NCI-H345 treated with DMSO at 0.1 percent for 48 hours (cell line): ENCODE data around the gene HCN2.
A peak's percentile ranks its signal among the peaks of the same experiment; 100 is the strongest.
"Not testable (repeated sequence)": the region's sequence is repeated elsewhere in the genome, so short reads cannot be mapped to it uniquely, and the experiment has no call there.

ENCODE experiments used
- DNase-seq: peaks from one replicate; lab custom pipeline; 2025; ENCODE audit not compliant: unreplicated experiment; lab: John Stamatoyannopoulos, UW

HCN2 gene

DNA sequence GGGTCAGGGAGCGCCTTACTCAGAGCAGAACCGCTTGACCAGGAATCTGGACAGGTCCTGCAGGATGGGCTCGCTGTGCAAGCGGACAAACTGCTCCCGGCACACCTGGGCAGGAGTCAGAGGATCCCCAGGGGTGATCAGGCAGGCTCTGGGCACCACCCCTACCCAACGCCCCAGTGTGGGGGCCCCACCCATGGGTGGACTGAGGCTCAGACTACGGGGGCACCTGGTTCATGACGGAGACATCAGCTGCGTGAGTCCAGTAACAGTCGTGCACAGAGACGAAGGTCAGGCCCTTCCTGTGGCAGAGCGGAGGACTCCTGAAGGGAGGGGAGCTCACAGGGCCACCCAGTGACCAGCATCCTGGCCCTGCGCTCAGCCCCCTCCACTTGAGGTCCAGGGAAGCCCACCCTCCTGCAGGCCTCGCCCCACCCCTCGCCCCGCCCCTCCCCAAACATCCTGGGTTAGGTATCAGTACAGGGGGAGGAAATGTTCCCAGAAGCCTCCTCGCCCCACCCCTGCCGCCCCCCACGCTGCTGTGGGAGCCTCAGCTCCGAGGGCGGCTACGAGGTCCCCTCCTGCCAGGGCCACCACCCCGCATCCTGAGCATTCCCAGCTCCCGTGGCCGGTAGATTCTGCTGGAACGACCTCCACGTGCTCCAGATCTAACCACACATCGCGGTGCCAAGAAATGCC is 28.0 kb downstream of the HCN2 start:
- DNase-seq, result no peak

DNA sequence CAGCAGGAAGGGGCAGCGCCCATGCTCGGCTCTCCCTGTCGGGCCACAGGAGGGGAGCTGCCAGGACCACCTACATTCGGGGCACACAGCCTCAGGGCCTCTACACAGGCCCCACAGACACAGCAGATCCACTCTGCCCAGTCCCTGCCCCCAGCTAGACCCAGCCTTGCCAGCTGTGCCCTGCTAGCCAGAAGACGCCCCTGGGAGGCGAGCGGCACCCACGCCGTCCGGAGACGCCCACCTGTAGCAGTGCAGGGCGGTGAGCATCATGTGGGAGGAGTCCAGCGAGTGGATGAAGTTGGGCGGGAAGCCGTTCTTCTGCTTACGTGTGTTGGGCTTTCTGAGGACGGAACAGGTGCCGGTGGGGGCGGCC is 28.6 kb downstream of the HCN2 start:
- no peak for DNase-seq

GRCh38 chr19:618674-619285 is 29.1 kb downstream of the HCN2 start:
- no peak for DNase-seq

DNA sequence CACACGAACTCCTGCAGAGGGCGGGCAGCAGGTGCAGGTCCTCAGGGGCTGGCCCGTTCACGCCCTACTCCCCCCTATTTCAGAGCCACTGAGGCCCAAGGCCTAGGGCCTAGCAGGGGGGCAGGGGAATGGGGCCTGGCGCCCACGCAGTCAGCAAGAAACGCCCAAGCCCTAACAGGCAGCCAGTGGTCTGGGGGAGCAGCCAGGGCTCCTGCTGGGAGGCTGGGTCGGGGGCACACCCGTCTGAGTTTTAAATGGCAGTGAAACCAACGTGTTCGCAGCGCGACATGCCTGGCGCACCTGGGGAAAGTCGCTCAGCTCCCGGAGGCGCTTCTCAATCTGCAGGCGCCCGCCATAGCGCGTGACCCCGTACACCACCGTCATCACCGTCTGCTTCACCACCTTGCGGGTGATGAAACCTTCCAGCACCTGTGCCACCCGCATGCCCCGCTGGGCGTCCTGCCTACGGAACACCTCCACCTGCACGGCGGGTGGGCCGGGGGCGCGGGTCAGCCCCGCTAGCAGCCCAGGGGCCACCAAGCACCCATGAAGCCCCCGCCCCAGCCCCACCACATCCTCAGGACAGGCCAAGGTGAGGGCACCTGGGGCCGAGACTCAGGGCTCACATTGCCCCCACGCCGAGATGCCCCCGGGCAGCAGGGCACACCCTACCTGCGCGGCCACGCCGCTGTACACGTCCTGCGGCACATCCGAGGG is 29.8 kb downstream of the HCN2 start:
- DNase-seq, result no peak

GRCh38 chr19:620166-620862 is 30.6 kb downstream of the HCN2 start:
- no peak for DNase-seq

DNA sequence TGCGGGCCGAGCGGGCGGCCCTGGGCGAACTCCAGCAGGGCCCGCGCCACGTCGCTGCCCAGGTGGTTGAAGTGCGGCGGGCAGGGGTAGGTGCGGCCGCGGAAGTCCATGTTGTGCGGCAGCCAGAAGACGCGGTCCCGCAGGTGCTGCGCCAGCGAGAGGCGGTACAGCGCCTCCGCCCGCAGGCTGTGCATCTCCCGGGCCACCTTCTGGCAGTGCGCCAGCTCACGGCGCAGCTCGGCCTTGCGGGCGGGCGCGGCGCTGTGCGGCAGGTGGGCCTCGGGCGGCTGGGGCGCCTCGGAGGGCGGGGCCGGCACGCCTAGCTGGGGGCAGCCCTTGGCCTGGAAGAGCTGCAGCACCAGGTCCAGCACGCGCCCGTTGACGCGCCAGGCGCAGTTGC is 31.5 kb downstream of the HCN2 start:
- not testable (repeated sequence) for DNase-seq

DNA sequence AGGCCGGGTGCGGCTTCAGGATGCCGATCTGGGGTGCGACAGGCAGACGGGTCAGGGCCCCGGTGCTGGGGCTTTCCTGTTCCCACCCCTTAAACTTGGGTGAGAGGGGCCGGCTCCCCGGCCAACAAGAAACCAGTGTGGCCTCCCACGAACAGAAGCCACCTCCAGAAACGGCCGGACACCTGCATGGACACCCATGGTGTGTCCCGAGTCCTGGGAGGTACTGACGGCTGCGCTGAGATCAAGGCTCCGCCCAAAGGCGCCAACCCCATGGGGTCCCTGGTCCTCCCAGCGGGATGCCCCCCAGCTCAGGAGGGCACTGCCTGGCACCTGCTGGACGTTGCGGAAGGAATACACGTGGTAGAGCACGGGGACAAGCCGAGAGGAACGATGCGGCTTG is 32.1 kb downstream of the HCN2 start:
- no peak for DNase-seq

DNA sequence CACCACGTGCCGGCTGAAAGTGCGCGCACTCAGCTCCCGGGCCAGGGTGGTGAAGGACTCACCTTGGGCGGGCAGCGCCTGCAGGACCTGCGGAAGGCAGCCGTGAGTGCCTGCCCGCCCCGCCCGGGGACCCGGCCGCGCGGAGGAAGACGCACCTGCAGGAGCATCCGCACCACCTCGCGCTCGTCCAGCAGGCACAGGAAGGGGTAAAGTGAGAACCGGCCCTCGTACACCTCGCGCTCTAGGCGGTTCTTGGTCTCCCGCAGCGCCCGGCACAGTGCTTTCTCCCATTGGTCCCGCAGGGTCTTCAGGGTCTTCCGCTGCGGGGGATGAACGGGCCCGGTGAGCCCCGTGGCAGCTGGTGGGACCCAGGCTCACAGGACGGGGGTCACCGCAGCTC is 33.0 kb downstream of the HCN2 start:
- DNase-seq, result no peak

DNA sequence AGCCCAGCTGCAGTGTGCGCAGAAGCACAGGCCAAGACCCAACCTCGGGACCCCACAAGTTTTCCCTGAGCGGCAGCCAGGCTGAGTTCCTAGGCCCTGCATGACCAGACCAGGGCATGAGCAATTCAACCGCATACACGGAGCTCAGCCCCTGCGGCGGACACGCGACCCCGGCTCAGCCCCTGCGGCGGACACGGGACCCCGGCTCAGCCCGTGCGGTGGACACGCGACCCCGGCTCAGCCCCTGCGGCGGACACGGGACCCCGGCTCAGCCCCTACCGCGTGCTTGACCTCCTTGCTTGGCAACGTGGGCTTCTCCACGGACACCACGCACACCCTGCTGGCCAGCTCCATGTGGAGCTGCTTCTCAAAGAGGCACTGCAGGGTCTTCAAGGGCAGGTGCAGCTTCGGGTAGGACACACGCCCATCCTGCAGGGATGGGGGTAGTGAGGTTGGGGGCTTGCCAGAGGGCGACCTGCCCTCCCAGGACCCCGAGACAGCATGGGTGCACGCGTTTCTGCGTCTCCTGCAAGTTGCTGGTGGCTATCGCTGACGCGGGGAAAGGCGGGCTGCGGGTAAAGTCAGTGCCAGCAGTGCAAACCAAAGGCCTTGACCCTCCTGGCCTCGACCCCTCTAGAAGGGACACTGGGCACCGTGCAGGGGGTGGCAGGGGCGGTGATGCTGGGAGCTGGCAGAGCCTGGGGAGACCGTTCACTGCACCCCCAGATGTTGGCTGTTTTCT is 33.7 kb downstream of the HCN2 start:
- no peak for DNase-seq

- DNase-seq, result no peak
These were observed 34.3 kb downstream of the HCN2 start for GRCh38 chr19:623974-624373.

DNA sequence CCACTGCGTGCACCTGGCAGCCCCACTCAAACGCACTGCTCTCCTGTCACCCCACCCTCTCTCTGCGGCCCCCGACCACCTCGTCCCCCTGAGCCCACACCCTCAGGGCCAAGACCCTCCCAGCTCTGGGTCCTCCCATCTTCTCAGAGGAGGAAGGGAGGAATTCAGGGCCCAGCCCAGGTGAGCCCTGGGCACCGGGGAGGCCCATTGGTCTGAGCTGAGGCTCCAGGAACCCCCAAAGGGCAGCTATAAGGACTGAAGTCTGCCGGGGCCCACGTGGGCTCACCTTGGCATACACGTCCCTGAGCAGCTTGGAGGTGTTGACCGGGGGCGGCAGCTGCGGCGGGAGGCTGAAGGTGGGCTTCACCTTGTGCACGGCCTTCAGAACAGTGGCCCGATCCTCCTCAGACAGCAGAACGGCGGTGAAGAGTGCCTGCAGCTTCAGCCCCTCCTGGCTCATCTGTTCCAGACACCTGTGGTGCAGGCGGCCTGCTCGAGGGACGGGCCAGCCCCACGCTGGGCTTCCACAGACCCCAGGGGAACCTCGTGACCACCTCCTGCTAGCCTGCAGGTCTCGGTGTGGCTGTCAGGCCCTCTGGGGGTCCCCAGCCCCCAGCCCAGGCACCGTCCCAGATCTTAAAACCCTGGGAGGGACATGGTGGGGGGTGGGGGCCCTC is 34.9 kb downstream of the HCN2 start:
- DNase-seq, result no peak

DNA sequence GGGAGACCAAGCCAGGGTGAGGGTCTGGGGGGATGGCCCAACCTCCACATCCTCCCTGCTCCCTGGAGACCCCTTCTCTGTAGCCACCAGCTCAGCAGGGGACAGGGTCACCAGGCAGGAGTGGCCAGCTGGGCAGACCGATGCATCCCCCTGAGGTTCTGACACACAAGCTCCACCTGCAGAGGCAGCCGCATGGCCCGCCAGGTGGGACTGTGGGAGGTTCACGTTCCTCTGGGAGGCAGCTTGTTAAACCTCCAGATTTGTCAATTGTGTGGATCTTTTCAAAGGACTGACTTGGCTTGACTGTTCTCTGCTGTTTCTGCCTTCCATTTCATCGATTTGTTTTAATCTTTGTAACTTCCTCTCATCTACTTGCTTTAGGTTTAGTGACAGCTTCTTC is 35.6 kb downstream of the HCN2 start:
- DNase-seq, result no peak

GRCh38 chr19:626566-626965 is 36.9 kb downstream of the HCN2 start:
- not testable (repeated sequence) for DNase-seq

DNA sequence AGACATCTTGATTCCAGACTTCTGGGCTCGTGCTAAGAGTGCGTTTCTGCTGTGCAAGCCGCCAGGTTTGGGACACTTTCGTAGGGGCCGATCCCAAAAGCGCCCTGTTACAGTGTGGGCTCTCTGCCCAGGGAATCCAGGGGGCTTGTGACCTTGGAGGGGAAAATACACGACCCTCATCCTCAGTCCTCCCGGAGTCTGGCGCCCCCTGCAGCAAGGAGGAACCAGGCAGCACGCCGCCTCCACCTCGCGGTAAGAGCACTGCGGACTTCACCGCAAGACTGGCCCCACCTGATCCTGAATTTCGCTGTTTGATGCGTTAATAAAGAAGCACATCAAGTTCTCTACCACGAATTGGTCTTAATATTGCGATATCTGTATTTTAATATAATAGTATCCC is 38.5 kb downstream of the HCN2 start:
- no peak for DNase-seq

GRCh38 chr19:629515-629914 is 39.8 kb downstream of the HCN2 start:
- not testable (repeated sequence) for DNase-seq

DNA sequence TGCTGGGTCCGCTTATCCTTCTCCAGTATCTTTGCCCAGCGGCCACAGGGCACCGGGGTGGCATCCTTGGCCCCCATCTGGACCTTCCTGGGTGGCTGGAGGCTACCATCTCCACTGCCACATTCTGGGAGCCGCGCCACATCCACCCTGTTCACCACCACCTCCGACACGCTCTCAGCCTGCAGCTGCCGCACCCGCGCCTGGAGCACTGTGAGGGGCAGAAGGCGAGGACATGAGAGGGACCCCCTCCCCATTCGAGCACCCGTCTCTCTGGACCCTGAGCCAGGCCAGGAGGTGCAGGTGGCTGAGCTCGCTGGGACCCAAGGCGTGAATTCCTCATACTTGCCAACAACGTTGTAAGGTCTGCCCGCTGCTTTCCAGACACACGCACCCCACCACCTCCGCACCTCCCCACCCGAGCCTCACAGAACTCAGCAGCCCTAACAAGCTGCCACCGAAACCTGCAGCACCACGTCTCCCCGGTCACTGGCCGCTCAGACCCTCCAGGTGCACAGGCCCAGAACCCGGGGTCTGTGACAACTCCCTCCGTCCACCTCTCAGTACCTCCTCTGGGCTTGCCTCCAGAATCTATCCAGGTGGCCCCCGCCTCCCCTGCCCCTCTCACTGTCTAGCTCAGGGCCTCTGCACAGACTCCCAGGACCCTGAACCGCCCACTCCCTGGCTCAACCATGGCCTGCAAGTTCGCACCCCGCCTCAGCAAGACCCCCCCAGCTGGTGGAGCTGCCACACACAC is 40.5 kb downstream of the HCN2 start:
- DNase-seq, result no peak

DNA sequence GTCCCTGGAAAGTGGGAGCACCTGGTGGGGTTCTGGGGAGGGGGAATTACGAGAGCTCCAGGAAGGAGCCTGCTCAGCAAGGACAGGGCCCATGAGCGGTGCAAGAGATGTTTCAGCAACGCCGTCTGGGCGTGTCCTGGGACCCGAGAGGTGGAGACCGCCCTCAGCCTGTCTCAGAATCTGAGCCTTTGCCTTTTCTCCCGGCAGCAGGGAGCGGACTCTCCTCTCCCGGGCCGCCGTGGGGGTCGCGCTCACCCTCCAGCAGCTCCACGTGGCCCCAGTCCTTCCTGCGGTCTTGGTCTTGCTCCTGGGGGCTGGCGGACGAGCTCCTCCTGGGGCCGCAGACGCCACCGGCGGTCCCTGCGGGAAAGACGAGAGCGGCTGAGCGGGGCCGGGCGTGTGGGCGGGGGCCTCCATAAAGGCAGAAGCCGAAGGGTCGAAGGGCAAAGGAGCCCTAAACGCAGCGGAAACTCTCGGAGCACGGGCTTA is 42.9 kb downstream of the HCN2 start:
- no peak for DNase-seq

DNA sequence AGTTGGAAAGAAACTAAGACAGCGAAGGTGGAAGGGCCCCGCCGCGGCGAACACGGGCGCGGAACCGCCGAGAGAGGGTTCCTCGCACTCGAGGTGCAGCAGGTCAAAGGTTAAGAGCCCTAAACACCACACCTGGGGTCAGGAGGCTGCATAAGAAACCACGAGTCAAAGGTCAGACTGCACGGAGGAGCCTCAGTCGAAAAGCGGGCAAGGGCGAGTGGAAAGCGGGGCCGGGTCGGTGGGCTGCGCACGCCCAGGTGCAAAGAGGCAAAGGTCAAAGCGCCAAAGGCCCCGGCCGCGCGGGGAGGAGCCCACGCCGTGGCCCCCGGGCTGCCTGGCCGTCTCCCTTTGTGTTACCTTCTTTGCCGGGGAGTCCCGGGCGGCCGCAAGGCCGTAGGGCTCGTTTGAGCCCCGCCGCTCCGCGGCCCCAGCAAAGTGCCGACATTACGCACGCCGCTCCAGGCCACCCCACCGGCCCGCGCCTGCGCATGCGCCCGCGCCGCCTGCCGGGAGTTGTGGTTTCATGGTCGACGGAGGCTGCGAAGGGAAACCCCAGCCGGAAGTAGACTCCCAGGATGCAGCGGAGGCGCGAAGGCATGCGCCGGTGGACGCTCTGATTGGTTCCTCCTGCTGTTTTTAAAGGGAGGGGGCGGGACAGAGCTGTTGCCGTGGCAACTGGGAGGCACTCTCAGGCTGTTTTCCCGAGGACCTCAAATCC is 43.5 kb downstream of the HCN2 start, which contains the start of gene POLRMT:
Gene POLRMT, minus strand, starts transcription at position 470 of the 718 bp plus-strand sequence. Its CDS starts 25 bp downstream, at position 445.
- DNase-seq, result peak; percentile 96
